GM19240 (cell line): ENCODE measurements around the gene PXMP4.
A peak's percentile ranks its signal among the peaks of the same experiment; 100 is the strongest.
"Not testable (repeated sequence)": the region's sequence is repeated elsewhere in the genome, so short reads cannot be mapped to it uniquely, and the experiment has no call there.

Experiments
- DNase-seq: peaks from one replicate; pipeline ENCODE4 v3.0.0; 2011; ENCODE audit warnings: low spot score; ENCODE audit not compliant: insufficient read length

The PXMP4 gene, protein sequence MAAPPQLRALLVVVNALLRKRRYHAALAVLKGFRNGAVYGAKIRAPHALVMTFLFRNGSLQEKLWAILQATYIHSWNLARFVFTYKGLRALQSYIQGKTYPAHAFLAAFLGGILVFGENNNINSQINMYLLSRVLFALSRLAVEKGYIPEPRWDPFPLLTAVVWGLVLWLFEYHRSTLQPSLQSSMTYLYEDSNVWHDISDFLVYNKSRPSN

DNA sequence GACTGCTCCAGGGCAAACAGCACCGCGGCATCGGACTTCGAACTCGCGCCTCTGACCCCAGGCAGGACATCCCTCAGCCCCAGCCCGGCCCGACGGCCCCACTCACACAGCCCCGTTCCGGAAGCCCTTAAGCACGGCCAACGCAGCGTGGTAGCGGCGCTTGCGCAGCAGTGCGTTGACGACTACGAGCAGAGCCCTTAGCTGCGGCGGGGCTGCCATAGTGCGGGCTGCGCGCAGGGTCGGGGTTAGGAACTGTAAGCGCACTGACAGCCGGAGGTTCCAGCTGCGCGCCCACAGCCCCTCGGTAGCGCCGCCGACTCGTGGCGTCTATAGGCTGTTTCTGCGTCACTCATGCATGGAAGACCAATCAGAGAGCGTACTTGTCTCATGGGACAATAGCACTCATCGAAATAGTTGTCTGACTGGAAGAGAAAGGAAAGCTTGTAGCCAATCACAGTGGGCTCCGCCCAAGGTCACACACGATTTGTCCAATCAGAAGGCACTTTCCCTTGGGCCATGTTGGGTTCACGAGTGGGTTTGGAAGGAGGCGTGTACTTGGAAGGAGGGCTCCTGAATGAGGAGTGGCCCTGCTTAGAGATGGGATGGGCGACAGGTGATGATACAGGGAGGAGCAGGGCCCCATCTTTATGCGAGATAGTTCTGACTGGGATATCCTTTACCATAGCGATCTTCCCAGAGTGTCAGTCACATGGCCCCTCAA lies at the start of gene PXMP4:
Gene PXMP4, minus strand, starts transcription at position 322 of the 721 bp plus-strand sequence. Its CDS starts 103 bp downstream, at position 219.
- DNase-seq = peak; percentile 96

DNA sequence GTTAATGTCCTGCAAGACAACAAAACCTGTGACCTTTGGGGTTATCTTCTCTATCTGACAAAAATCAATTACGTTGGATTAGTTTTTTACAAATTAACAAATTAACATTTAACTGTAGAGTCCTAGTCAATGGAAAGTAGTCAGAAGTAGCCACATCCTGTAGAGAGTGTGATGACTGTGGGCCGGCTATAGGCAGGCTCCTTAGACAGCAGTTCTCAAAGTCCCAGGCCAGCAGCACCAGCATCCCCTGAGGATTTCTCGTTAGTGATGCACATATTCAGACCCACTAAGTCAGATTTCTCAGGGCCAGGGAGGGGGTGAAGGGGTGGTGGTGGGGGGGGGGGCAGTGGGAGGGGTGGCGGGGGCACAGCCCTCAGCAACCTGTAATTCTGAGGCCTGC lies 48.9 kb upstream of the PXMP4 start:
- DNase-seq = no peak

DNA sequence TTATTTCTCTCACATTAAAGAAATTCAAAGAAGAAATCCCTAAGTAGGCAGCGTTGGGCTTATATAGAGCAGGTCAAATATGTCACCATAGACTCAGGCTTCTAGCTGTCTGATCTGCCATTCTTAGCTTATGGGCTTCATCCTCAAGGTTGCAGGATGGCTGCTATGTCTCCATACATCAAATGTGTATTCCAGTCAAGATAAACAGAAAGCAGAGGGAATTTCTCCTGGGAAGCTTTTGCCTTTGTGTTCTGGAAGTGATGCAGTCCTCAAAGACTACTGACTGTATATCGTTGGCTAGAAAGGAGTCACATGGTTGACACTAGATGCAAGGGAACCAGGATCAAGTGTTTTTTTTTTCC lies 47.6 kb upstream of the PXMP4 start:
- DNase-seq = no peak

DNA sequence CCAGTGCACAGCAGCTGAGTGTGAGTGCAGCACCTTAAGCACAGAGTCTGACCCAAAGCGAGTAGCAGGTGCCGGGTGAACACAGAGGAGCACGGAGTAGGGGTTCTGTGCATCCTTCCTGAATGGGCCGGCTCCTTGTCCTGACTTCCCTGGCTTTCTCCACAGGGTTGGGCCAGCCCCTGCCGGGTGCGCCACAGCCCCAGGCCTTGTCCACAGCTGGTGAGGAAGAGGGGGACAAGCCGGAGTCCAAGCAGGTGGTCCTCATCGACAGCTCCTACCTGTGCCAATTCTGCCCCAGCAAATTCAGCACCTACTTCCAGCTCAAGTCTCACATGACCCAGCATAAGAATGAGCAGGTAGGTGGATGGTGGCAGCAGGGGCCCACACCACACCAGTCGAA lies 46.6 kb upstream of the PXMP4 start:
- DNase-seq = no peak

- no peak for DNase-seq
Measured at GRCh38 chr20:33765592-33765991, 45.5 kb upstream of the PXMP4 start.

GRCh38 chr20:33765099-33765498 lies 45.0 kb upstream of the PXMP4 start:
- no peak for DNase-seq

DNA sequence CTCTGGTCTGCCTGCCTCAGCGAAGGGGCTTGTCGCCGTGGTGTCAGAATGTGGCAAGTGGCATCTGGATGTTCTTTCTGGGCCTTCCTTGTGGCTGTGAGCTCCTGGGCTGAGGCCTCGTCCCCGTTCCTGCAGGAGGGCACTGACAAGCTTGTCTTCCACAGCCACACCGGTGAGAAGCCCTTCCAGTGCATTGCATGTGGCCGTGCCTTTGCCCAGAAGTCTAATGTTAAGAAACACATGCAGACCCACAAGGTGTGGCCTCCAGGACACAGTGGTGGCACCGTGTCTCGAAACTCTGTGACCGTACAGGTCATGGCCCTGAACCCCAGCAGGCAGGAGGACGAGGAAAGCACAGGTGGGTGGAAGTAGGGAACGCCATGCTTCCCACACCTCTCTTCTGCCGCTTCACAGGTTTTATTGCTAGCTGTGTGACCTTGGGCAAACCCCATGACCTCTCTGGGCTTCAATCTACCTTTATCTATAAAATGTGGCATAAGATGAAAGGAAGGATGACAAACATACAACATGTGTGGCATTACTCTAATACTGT lies 41.7 kb upstream of the PXMP4 start:
- DNase-seq = no peak

DNA sequence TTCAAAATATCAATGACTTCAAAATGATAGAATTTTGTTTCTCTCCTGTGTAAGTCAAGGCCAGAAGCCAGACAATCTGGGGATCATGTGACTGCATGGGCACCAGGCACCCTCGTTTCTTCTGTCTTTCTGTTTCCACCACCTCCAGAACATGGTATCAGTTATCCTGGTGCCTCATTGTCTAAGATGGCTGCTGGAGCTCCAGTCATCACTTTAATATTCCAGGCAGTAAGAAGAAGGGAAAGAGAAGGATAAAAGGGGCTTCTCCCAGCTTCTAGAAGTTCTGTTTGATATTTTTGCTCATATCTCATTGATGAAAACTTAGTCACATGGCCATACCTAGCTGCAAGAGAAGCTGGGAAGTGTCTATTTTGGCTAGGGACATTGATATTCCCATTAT lies 37.3 kb upstream of the PXMP4 start:
- DNase-seq = no peak

DNA sequence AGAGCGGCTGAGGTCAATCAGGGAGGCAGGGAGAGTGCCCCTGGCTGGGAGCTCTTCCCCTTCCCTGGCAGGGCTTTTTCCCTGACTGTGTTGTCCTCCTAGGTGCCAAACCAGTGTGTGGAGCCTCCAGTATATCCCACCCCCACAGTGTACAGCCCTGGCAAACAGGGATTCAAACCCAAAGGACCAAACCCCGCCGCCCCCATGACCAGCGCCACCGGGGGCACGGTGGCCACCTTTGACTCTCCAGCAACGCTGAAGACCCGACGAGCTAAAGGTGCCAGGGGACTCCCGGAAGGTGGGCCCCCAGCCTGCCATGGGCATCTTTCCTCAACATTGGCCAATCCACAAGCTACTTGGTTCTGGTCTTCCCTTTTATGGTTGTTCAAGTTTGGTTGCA lies 36.9 kb upstream of the PXMP4 start:
- no peak for DNase-seq

GRCh38 chr20:33755936-33756490 lies 35.9 kb upstream of the PXMP4 start:
- not testable (repeated sequence) for DNase-seq

- no peak for DNase-seq
Measured at GRCh38 chr20:33753763-33754162, 33.7 kb upstream of the PXMP4 start.

DNA sequence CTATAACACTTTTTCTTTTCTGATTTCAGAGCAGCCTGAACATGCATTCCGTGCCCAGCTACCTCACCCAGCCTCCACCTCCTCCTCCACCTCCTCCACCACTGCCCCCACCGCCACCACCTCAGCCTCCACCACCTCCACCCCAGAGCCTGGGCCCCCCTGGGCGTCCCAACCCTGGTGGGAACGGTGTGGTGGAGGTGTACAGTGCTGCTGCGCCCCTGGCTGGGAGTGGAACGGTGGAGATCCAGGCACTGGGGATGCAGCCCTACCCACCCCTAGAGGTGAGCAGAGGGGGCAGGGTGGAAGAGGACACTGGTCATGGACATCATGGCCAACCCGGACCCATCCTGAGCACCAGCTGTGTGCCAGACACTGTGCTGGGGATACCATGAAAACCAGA lies 33.0 kb upstream of the PXMP4 start:
- DNase-seq = no peak

- no peak for DNase-seq
Measured at GRCh38 chr20:33751775-33752174, 31.7 kb upstream of the PXMP4 start.

- no peak for DNase-seq
Measured at GRCh38 chr20:33746325-33746998, 26.4 kb upstream of the PXMP4 start.

- DNase-seq = no peak
Measured at GRCh38 chr20:33744773-33745385, 24.8 kb upstream of the PXMP4 start.

DNA sequence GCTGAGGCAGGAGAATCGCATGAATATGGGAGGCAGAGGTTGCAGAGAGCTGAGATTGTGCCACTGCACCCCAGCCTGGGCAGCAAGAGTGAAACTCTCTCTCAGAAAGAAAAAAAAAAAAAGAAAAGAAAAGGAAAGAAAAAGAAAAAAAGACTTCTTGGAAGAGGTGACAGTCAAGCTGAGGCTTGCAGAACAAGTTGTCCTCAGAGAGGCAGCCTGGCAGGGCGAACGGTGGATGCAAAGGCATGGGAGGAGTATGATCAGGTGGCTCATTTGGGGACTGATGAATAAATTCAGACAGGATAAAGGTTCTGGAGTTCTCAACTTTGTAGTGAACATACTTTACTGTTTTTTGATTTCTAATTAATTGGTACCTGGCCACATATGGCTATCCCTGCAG lies 24.1 kb upstream of the PXMP4 start:
- no peak for DNase-seq

- no peak for DNase-seq
Measured at GRCh38 chr20:33740189-33740588, 20.1 kb upstream of the PXMP4 start.

GRCh38 chr20:33739493-33739892 lies 19.4 kb upstream of the PXMP4 start:
- DNase-seq = no peak

- no peak for DNase-seq
Measured at GRCh38 chr20:33736962-33737361, 16.9 kb upstream of the PXMP4 start.

- no peak for DNase-seq
Measured at GRCh38 chr20:33733654-33734576, 13.8 kb upstream of the PXMP4 start.
